Fibroblast of skin of right biceps (primary cell): ENCODE measurements around the gene HP.
"Not testable (repeated sequence)": the region's sequence is repeated elsewhere in the genome, so short reads cannot be mapped to it uniquely, and the experiment has no call there.

ENCODE experiments used
- DNase-seq: peaks from one replicate; pipeline ENCODE4 v3.0.0-alpha.2; 2013

The HP gene, protein sequence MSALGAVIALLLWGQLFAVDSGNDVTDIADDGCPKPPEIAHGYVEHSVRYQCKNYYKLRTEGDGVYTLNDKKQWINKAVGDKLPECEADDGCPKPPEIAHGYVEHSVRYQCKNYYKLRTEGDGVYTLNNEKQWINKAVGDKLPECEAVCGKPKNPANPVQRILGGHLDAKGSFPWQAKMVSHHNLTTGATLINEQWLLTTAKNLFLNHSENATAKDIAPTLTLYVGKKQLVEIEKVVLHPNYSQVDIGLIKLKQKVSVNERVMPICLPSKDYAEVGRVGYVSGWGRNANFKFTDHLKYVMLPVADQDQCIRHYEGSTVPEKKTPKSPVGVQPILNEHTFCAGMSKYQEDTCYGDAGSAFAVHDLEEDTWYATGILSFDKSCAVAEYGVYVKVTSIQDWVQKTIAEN

DNA sequence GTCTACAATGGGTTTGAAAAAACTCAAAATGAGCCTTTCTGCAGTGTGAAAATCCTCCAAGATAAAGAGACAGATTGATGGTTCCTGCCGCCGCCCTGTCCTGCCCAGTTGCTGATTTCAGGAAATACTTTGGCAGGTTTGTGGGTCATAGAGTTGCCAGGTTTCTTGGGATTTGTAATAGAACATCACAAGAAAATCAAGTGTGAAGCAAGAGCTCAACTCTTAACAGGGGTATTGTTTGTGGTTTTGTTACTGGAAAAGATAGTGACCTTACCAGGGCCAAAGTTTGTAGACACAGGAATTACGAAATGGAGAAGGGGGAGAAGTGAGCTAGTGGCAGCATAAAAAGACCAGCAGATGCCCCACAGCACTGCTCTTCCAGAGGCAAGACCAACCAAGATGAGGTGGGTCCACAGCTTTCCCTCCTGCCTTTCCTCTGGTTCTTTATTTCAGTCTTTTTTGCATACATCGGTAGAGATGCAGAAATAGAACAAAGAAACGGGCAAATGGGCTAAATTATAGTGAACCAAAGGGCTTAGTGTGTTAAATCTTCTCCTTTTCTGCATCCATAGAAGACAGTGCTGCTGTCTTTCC is at the start of gene HP:
Gene HP (plus strand): TSS at position 252 of the 594 bp plus-strand sequence. CDS start 148 bp downstream, at position 400.
- DNase-seq: not testable (repeated sequence)

GRCh38 chr16:72008065-72008423 is 46.3 kb upstream of the HP start:
- not testable (repeated sequence) for DNase-seq

DNA sequence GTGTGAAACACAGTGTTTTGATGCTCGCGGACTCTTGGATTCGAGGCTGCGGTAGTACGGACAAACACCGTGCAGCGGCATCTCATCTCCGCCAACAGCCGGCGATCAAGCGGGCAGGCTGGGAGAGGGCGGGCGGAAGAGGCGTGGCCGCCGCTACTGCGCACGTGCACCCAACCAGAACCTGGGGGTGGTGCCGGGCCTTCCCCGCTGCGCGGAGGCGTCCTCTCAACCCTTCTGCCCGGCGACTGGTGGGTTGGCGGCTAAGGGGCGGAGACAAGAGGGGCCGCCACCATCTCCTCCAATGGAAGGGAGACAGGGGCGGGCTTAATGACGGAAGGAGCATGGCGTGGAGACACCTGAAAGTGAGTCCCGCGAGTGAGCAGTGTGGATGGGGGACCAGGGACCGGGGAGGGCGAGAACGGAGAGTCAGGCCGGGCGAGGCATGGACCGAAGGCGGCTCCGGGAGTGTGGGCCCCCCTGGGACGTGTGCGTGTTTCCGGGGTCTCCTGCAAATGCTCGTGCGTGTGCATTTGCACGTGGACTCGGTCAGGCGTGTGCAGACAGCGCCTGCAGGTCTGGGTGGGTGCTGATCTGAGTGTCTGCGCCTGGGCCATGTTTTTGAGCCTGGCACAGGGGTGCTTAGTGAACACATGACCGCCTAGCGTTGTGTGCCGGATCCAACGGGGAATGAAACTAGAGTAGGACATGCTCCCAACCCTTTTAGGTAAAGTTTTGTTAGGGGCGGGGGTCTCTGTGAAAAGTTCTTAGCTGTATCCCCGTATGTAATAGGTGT is 45.7 kb upstream of the HP start, which contains the start of gene DHODH:
Gene DHODH (plus strand): TSS at position 321 of the 793 bp plus-strand sequence. CDS start 21 bp downstream, at position 342.
- peak; percentile 98 for DNase-seq

DNA sequence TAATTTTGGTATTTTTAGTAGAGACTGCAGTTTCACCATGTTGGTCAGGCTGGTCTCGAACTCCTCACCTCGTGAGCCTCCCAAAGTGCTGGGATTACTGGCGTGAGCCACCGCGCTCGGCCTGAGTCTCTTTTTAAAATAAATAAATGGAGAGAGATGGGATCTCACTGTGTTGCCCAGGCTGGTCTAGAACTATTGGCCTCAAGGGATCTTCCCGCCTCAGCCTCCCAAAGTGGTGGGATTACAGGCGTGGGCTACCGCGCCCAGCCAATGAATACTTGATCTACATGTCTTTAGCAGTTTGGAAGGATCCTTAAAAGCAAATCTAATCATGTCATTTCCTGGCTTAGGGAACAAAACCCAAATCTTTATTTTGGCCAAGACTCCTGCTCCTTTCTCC is 44.5 kb upstream of the HP start:
- no peak for DNase-seq

DNA sequence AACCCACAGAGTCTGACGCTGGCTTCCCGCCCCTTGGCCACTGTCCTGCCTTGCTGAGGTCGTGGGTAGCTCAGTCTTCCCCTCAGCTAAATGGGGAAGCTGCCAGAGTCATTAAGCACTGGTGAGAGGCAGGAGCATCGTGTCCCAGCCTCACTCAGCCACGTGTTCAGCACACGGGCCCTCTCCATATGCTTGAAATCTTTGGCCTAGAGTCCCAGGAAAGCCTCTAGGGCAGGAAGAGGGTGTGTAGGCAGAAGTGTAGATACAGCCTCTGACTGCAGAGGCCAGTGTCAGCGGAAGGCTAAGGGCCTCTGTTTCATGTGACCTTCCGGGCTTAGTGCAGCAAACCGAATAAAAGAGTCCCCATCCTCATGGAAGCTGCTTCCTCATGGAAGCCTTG is 41.7 kb upstream of the HP start:
- no peak for DNase-seq

- DNase-seq: peak; percentile 35
Measured at GRCh38 chr16:72013389-72013788, 40.9 kb upstream of the HP start.

DNA sequence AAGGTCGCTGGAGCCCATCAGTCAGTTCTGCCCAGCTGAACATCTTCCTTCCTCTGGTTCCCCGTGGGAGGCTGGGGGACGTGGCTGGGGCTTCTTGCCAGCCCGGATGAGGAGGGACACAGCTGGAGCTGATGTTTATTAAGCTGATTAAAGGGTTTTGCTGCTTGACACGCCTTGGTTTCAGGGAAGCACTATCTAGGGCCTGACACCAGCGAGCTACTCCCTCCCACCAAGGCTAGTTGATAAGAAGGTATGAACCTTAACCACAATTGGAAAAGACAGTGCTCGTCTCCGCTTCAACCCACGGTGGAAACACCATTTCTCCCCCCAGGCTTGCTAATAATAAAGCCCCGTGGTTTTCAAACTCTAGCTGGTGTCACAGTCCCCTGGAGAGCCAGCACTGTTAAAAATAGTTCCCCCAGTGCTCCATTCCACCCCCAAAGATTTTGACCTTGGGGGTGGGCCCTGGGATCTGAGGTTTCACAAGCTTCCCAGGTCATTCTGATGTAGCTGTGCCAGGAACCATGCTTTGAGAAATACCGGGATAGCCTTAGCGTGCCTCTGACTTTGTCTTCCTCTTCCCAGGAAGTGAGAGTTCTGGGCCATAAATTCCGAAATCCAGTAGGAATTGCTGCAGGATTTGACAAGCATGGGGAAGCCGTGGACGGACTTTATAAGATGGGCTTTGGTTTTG is 40.3 kb upstream of the HP start:
- DNase-seq: peak; percentile 4

DNA sequence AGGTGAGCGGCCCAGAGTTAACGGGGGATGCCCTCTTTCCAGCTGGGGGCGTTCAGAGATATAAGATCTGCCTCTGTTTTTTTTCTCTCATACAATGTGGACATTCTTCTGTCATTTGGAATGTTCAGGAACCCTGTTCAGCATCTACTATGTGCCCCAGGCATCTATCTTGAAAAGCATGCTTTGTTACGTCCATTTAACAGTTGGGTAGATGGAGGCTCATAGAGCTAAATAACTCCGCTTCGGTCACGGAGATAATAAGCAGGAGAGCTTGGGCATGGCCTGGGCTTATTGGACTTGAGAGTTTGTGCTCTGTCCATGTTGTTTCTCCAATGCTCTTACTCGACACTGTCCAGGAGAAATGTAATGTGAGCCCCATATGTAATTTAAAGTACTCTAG is 39.6 kb upstream of the HP start:
- no peak for DNase-seq

GRCh38 chr16:72015124-72015523 is 39.2 kb upstream of the HP start:
- DNase-seq: no peak

GRCh38 chr16:72018470-72018869 is 35.8 kb upstream of the HP start:
- DNase-seq: no peak

GRCh38 chr16:72021043-72021442 is 33.3 kb upstream of the HP start:
- DNase-seq: no peak

- DNase-seq: no peak
Measured at GRCh38 chr16:72022127-72022526, 32.2 kb upstream of the HP start.

DNA sequence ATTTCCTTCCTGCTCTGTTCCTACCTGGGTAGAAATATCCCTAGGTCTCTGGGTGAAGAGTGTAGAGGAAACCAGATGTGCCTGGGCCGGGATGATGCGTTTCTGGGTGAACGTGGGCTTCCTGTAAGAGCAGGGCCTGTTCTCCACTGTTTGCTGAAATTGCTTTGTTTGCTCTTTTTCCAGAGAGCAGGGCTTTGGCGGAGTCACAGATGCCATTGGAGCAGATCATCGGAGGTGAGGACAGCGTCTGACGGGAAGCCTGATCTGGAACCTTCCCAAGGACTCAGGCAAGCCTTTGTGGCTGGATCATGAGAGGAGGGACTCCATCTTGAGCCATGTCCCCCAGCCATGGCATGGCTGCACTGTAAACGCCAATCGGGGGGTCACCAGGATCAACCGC is 30.3 kb upstream of the HP start:
- DNase-seq: peak; percentile 7

GRCh38 chr16:72024862-72025382 is 29.4 kb upstream of the HP start:
- no peak for DNase-seq

- DNase-seq: no peak
Measured at GRCh38 chr16:72025404-72026114, 28.7 kb upstream of the HP start.

DNA sequence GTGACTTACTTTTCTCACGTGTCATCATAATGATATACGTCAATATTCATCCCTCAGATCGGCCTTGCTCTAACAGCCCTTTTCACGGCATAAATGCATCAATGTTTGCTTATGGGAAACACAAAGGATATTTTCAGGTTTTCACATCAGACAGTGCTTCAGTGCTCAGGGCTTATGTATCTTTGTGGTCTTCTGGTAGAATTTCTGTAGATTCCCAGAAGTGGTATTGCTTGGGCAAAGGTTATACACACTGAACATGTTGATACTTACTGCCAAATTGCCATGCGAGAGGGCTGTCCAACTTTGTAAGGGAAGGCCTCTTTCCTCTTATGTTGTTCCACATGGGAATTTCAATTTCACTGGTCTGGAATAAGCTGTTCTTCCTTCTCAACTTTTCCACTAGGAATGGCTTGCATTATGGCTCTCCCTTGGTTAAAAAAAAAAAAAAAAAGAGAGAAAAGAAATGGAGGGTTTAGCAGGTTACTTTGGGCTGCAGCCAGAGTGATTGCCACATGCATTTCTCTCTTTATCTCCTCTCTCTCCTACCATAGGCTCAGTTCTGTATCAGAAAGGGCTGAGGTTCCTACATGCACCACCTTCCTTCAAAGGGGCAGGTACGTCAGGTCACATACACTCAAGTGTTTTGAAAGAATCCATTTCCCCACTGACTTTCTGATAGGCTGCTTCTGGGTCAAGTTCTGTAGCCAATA is 26.5 kb upstream of the HP start:
- no peak for DNase-seq

GRCh38 chr16:72029567-72030271 is 24.6 kb upstream of the HP start:
- DNase-seq: no peak

GRCh38 chr16:72033437-72033836 is 20.9 kb upstream of the HP start:
- no peak for DNase-seq

DNA sequence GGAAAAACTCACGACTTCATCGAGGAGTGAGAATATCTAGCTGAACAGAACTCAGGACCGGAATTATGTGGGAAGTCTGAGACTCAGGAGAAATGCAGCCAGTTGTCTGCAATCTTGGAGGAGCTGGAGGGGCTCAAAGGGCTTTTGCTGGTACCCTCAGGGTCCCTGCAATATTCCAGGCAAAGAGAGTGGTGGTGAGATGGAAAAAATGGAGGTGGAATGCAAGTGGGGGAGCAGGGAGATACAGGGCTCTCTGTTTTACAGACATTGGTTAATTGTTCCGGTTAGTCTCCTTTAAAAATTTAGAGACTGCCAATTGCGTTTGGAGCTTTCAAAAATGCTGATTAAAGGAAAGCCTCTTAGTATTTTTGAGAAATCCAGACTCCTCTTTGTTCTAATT is 18.2 kb upstream of the HP start:
- DNase-seq: no peak

DNA sequence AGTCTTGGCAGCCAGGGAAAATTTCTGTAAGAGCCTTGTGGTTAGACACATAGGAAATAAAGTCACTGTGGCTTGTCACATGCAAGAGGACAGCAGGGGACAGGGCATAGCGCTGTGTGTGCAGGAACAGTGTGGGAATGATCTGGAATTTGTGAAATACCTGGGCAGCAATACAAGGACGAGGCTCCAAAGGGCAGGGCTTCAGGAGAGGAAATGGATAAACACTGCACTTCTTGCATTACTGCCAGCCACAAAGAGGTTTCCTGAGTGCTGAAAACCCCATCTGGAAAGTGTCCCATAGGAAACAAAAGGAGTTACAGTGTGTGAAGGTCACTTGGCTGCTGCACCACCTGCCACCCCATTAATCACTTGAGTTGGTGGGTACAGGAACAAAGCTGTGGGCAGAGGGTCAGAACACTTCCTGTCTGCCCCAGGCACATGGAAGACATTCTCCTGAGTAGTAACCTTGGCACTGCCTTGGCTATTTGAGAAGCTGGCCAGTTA is 12.1 kb upstream of the HP start:
- DNase-seq: no peak

DNA sequence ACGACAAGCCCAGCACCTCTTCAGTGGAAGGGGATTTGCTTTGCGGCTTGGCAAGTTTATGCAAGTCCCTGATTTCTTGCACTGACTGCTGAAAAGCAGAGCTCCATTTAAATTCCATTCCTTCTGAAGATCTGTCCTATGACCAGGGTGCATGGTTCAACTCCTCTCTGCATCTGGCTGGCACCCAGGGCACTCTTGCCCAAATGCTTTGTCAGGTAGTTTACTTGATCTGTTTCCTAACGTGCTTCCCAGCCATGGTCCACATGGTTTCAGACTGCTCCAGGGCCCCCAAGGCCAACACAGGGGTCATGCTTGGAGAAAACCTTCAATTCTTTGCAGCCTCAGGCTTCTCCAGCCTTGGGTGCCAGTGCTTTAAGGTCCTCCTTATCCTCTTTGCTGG is 11.2 kb upstream of the HP start:
- DNase-seq: no peak
